ENCODE results near the gene TGFBR3L.

GRCh38 chr19:7921302-7921966 lies 6.8 kb downstream of the TGFBR3L start:
- TF ChIP-seq, protein P1, sequence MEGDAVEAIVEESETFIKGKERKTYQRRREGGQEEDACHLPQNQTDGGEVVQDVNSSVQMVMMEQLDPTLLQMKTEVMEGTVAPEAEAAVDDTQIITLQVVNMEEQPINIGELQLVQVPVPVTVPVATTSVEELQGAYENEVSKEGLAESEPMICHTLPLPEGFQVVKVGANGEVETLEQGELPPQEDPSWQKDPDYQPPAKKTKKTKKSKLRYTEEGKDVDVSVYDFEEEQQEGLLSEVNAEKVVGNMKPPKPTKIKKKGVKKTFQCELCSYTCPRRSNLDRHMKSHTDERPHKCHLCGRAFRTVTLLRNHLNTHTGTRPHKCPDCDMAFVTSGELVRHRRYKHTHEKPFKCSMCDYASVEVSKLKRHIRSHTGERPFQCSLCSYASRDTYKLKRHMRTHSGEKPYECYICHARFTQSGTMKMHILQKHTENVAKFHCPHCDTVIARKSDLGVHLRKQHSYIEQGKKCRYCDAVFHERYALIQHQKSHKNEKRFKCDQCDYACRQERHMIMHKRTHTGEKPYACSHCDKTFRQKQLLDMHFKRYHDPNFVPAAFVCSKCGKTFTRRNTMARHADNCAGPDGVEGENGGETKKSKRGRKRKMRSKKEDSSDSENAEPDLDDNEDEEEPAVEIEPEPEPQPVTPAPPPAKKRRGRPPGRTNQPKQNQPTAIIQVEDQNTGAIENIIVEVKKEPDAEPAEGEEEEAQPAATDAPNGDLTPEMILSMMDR (IDR thresholded peaks at IDR 0.05) = no peak
- no peak for TF ChIP-seq POLR2A (IDR thresholded peaks at IDR 0.05)
